Activated CD4-positive, alpha-beta T cell treated with anti-CD3 and anti-CD28 coated beads for 48 hours (primary cell): ENCODE measurements around the gene MEX3A.

Experiments
- DNase-seq: peaks from one replicate; pipeline ENCODE4 v3.0.0-alpha.2; 2020

Gene MEX3A

GRCh38 chr1:156102633-156103511, 20.6 kb upstream of the MEX3A start:
- no peak for DNase-seq

DNA sequence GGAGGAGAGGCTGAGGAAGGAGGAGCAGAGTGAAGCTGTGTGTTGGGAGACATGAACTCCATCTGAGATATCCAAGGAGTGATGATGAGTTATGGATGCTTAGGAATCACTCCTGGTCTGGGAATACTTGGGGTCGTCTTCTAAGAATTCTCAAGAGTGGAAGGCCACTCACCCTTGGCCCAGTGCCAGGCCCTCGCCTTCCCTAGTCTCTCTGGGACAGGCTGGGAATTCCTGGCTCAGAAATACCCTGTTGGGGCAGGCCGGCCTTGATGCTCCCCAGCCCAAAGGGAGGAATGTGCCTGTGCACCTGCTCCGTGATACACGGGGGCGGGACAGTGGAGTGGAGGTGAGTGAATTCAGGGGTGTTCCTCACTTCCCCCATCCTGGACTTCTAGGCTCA, 19.6 kb upstream of the MEX3A start:
- DNase-seq = no peak

GRCh38 chr1:156100205-156100995, 18.1 kb upstream of the MEX3A start:
- DNase-seq = no peak

- no peak for DNase-seq
Observed at GRCh38 chr1:156099282-156099681, 17.0 kb upstream of the MEX3A start.

DNA sequence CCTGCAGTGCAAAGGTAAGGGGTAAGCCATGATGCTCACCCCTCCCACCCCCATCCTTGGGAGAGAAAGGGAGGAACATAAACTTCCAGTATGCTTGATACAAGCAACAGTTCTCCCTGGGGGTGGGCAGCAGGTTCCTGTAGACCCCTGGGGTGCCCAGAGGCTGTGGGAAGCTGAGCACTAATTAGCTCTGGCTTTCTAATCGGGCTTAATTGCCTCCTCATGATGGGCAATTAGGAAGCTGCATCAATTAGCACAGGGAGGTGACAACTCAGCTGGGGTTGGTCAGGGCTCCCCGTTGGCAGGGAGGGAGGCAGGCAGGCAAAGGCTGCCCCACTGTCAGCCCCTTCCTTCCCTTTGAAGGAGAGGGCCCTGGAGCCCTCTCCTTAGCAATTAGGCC, 16.5 kb upstream of the MEX3A start:
- DNase-seq = no peak

DNA sequence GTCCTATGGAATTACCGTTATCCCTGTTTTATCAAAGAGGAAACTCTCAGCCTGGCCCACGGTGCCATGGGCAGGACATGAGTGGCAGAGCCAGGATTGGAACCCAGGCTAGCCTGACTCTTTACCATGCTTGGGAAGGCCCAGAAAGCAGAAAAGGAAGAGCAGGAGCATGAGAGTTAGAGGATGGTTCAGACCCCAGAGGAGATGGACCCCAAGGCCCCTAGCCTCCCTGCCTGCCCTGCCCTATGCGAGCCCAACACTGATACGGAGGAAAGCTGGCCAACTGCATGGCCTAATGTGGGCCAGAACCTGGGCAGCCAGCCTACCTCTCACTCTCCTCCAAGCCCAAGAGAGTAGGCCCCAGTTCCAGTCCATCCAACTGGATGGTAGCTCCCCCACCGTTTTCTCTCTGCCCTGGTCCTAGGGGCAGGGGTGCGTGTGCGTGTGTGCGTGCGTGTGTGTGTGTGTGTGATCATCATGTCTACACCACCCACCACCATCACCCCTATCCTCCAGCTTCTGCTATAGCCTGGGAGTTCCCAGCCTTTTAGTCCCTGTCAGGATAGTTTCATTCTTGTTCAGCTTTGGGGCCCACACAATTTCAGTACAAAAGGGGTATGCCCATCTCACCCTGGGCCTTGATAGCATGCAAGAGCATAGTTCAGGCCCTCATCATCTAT, 15.4 kb upstream of the MEX3A start:
- peak; percentile 66 for DNase-seq

GRCh38 chr1:156096640-156097391, 14.6 kb upstream of the MEX3A start:
- DNase-seq = peak; percentile 95

GRCh38 chr1:156095906-156096508, 13.7 kb upstream of the MEX3A start:
- DNase-seq = peak; percentile 44

DNA sequence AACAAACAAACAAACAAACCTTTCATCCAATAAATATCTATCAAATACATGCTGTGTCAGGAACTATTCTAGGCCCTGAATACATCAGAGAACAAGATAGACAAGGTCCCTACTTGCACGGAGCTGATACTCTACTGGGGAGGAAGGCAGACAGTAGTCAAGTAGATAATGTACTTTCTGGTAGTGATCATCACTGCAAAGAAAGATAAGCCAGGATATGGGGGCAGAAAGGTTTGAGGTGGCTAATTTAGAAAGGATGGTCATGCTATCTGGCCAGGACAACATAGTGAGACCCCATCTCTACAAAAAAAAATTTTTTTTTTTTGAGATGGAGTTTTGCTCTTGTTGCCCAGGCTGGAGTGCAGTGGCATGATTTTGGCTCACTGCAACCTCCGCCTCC, 9.3 kb upstream of the MEX3A start:
- DNase-seq = no peak

DNA sequence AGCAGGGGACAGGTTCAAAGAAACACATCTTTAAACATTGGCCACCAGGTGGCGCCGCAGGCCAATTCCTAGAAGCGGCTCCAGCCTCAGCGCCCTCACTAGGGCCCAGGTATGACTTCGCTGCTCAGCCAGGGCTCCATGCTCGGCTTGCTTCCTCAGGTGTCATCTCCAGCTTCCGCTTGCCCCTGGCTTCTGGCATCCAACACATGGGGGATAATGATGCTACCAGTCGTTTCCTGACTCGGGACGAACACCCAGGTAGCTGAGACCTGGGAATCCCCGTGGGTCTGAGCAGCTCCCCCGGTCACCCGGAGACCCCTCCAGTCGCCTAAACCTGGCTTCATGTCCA, 8.5 kb upstream of the MEX3A start:
- DNase-seq = peak; percentile 95

DNA sequence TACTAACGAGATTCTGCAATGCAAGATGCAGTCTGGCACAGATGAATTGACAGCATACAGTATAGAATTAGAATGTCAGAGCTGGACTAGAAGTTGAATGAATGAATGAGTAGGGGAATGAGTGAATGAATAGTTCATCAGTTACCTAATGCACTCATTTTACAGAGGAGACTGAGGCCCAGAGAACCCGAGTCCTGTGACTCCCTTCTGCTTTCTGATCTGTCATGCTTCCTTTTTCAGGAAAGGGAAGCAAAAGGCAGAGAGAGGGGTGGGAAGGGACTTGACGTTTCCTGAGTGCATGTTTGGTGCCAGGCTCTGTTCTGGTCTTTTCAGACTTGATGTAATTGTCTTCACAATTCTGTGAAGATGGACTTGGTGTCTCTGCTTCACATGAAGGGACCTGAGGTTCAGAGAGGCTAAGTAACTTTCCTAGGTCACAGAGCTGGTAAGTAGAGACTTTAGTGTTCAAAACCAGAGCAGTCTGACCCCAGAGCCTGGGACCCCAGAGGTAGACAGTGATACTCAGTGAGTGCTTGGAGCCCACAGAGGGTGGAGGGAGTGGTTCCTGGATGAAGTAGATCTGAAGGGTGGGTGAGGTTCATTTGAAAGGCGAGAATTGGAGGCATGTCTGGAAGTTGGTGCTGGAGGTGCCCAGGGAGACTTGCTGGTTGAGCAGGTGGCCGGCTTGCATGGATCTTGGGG, 8.0 kb upstream of the MEX3A start:
- DNase-seq = no peak

- no peak for DNase-seq
Observed at GRCh38 chr1:156089704-156090103, 7.4 kb upstream of the MEX3A start.

DNA sequence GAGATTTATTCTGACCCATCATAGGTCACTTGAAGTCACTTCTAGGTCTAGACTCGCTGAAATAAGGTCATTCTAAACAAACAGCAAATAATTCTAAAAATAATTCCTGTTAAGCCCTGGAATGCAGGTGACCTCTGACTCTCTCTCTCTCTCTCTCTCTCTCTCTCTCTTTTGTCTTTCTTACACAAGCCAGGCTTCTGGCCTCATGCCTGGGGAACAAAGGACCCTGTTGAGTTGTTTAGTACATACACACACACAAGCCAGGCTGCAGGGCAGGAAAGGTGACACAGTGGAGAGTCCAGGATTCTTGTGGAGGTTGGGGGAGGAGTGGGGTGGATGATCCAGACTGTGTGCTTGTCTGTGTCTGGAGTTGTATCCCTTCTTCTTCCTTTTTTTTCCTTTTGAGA, 4.0 kb upstream of the MEX3A start:
- no peak for DNase-seq

DNA sequence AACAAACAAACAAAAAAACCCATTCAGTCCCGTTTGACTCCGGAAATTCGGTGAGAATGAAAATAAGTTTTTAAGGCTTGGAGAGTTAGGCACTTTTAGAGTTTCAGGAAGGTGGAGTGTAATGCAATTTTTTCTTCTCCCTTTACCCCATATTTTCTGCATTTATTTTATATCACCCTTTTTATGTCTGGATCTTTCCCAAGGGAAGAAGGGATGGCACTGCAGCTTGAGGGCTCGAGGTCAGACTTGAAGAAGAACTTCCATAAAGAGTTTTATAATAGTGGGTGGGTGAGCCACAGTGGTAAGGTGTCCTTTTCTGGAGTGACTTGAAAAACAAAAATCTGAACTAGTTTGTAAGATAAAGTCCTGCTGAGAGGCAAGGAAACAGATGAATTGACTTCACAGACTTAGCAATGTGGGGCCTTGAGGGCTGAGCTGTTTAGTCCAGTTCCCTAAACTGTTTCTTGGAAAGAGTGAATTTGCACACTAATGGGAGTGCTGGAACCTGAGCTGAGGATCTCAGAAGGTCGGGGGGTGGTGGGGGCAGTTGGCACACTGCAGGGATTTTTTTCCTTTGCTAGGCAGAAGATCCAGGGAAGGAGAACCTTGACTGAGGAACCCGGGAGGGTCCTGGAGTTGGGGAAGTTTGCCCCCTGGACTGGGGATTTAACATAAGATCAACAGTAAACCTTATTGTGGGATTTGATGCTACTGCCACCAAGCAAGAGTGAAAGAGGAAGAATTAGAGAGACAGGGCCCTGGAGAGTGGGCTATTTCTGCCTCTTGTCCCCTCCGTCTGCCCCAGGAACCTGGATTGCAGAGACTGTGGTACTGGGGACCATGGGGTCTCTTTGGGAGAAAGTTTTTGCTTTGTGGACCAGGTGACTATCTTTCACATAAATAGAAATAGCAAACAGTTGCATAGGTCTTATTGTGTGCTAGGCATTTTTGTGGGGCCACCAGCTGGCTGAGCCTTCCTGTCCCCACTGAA, 1.8 kb upstream of the MEX3A start:
- DNase-seq = no peak

DNA sequence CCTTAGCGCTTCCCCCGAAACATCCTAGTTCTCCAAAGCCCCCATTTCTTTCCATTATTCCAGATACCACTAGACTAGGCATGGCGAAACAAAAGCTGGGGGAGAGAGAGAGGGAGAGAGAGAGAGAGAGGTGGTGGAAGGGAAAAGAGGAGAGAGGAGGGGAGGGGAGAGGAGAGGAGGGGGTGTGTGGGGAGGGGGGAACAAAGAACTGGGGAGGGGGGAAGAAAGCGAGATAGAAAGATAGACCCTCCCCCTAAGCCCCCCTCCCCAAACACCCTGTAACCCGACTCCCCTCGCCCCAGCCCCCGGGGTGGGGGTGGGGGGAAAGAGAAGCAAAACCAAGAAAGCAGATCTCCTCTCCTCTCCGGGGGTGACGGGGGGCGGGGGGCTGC, 352 bp downstream of the MEX3A start:
- DNase-seq = no peak

DNA sequence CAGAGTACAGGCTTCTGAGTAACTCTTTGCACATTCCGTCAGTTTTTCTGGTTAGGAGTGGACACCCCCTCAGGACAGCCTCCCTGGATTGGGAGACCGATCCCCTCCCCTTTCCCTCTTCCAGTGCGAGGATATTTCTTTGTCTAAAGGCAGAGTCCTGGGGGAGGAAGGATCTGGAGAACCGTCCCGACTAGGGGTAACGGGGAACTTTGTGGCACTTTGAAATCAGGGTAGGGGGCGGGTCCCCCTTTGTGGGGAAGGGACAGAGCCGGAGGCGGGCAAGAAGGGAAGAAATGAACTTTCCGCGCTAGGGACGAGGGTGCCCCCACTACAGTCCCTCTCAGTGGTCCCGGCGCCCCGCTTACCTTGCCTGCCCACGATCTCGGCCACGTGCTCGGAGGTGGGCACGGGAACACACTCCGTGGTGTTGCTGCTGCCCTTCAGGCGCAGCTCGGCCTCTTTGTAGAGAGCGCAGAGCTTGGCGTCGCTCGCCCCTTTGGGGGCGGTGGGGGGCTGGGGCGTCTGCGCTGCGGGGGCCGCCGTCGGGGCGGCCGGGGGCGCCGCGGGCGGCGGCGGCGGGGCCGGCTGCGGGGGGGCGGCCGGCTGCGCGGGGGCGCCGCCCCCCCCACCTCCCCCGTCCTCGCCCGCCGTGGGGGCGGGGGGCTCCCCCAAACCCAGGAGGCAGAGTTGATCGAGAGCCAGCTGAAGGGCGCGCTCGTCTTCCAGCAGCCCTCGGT, 917 bp downstream of the MEX3A start:
- no peak for DNase-seq

- no peak for DNase-seq
Observed at GRCh38 chr1:156080863-156081179, 1.4 kb downstream of the MEX3A start.

- no peak for DNase-seq
Observed at GRCh38 chr1:156080241-156080862, 1.9 kb downstream of the MEX3A start.

GRCh38 chr1:156079762-156080161, 2.5 kb downstream of the MEX3A start:
- no peak for DNase-seq

DNA sequence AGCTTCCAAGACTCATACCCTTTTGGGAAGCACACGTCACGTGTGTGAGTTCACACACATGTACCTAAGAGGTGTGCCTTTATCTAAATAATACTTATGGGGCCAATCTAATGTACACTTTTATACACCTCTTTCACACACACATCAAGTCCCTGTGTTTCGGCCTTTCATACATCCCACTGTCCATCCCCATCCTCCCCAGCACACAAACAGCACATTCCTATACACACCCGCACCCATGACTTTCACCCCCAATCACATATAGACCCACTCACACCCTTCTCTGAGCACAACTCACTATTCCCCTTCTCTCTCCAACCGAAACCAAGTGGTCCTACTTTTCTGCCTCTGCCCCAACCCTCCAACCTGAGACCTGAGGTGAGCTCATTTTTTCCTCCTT, 3.5 kb downstream of the MEX3A start:
- DNase-seq = no peak
